ENCODE data around the gene PCSK5.

PCSK5 gene

GRCh38 chr9:76341616-76342015, 451.1 kb downstream of the PCSK5 start:
- Histone ChIP-seq H3K9ac (ENCODE audit: low read depth, low read length) (no peak overlapping the region), H3K4me2 (ENCODE audit: insufficient read depth, low read length) (no peak overlapping the region), H4K20me1 (ENCODE audit: insufficient read depth, low read length) (no peaks in the 10 kb centered on the region), H2AFZ (ENCODE audit: low read depth, low read length) (no peak overlapping the region), H3K9me3 (ENCODE audit: insufficient read depth, low read length, severe bottlenecking) (no peaks in the 10 kb centered on the region), H3K79me2 (ENCODE audit: insufficient read depth, low read length) (no peaks in the 10 kb centered on the region), H3K27ac (ENCODE audit: low read length) (no peak overlapping the region), H3K4me3 (ENCODE audit: low read depth in 1 of 2, low read length in 2 of 2) (no peak overlapping the region), H3K36me3 (ENCODE audit: insufficient read depth, low read length) (no peaks in the 10 kb centered on the region), H3K4me1 (ENCODE audit: insufficient read depth, low read length) (no peaks in the 10 kb centered on the region), H3K27me3 (ENCODE audit: insufficient read depth, low read length, poor library complexity) (no peaks in the 10 kb centered on the region)
- no peak for DNase-seq
- ATAC-seq (ENCODE audit: insufficient read depth, low read depth), result no peak
- no peak for TF ChIP-seq EZH2 (IDR thresholded peaks at IDR 0.05; ENCODE audit: borderline replicate concordance, low read depth, low read length, severe bottlenecking)
- TF ChIP-seq, protein P1, sequence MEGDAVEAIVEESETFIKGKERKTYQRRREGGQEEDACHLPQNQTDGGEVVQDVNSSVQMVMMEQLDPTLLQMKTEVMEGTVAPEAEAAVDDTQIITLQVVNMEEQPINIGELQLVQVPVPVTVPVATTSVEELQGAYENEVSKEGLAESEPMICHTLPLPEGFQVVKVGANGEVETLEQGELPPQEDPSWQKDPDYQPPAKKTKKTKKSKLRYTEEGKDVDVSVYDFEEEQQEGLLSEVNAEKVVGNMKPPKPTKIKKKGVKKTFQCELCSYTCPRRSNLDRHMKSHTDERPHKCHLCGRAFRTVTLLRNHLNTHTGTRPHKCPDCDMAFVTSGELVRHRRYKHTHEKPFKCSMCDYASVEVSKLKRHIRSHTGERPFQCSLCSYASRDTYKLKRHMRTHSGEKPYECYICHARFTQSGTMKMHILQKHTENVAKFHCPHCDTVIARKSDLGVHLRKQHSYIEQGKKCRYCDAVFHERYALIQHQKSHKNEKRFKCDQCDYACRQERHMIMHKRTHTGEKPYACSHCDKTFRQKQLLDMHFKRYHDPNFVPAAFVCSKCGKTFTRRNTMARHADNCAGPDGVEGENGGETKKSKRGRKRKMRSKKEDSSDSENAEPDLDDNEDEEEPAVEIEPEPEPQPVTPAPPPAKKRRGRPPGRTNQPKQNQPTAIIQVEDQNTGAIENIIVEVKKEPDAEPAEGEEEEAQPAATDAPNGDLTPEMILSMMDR (IDR thresholded peaks at IDR 0.05; ENCODE audit: borderline replicate concordance, extremely low read depth, low read length, poor library complexity, severe bottlenecking), result no peak

GRCh38 chr9:76342201-76342600, 451.7 kb downstream of the PCSK5 start:
- DNase-seq, result no peak
- H3K4me1 ChIP-seq (ENCODE audit: insufficient read depth, low read length), result no peaks in the 10 kb centered on the region
- no peaks in the 10 kb centered on the region for H3K27me3 ChIP-seq (ENCODE audit: insufficient read depth, low read length, poor library complexity)
- no peak overlapping the region for H2AFZ ChIP-seq (ENCODE audit: low read depth, low read length)
- no peak overlapping the region for H3K9ac ChIP-seq (ENCODE audit: low read depth, low read length)
- no peaks in the 10 kb centered on the region for H4K20me1 ChIP-seq (ENCODE audit: insufficient read depth, low read length)
- no peaks in the 10 kb centered on the region for H3K36me3 ChIP-seq (ENCODE audit: insufficient read depth, low read length)
- TF ChIP-seq, protein P1 (IDR thresholded peaks at IDR 0.05; ENCODE audit: borderline replicate concordance, extremely low read depth, low read length, poor library complexity, severe bottlenecking), result no peak
- TF ChIP-seq EZH2 (IDR thresholded peaks at IDR 0.05; ENCODE audit: borderline replicate concordance, low read depth, low read length, severe bottlenecking), result no peak
- H3K27ac ChIP-seq (ENCODE audit: low read length), result no peak overlapping the region
- H3K79me2 ChIP-seq (ENCODE audit: insufficient read depth, low read length), result no peaks in the 10 kb centered on the region
- no peak for ATAC-seq (ENCODE audit: insufficient read depth, low read depth)
- H3K4me3 ChIP-seq (ENCODE audit: low read depth in 1 of 2, low read length in 2 of 2), result no peak overlapping the region
- no peaks in the 10 kb centered on the region for H3K9me3 ChIP-seq (ENCODE audit: insufficient read depth, low read length, severe bottlenecking)
- no peak overlapping the region for H3K4me2 ChIP-seq (ENCODE audit: insufficient read depth, low read length)

DNA sequence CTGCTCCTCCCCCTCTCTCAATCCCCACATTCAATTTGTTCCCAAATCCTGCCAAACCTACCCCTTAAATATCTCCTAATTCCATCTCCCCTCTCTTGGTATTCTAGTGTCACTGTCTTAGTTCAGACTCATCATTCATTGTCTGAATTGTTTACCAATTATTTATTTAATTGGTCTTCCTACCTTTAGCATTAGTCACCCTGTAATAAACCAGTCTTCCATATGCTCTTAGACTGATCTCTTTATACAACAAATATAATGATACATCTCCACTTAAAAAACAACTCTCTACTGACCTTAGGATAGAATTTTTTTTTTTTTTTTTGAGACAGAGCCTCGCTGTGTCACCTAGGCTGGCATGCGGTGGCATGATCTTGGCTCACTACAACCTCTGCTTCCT, 452.4 kb downstream of the PCSK5 start:
- Histone ChIP-seq H3K79me2 (ENCODE audit: insufficient read depth, low read length) (no peaks in the 10 kb centered on the region), H3K36me3 (ENCODE audit: insufficient read depth, low read length) (no peaks in the 10 kb centered on the region), H3K27me3 (ENCODE audit: insufficient read depth, low read length, poor library complexity) (no peaks in the 10 kb centered on the region), H3K9me3 (ENCODE audit: insufficient read depth, low read length, severe bottlenecking) (no peaks in the 10 kb centered on the region), H3K9ac (ENCODE audit: low read depth, low read length) (no peak overlapping the region), H4K20me1 (ENCODE audit: insufficient read depth, low read length) (no peaks in the 10 kb centered on the region), H3K27ac (ENCODE audit: low read length) (no peak overlapping the region), H3K4me1 (ENCODE audit: insufficient read depth, low read length) (no peaks in the 10 kb centered on the region), H3K4me2 (ENCODE audit: insufficient read depth, low read length) (no peak overlapping the region), H3K4me3 (ENCODE audit: low read depth in 1 of 2, low read length in 2 of 2) (no peak overlapping the region), H2AFZ (ENCODE audit: low read depth, low read length) (no peak overlapping the region)
- no peak for DNase-seq
- TF ChIP-seq, protein P1 (IDR thresholded peaks at IDR 0.05; ENCODE audit: borderline replicate concordance, extremely low read depth, low read length, poor library complexity, severe bottlenecking), result no peak
- TF ChIP-seq EZH2 (IDR thresholded peaks at IDR 0.05; ENCODE audit: borderline replicate concordance, low read depth, low read length, severe bottlenecking), result no peak
- no peak for ATAC-seq (ENCODE audit: insufficient read depth, low read depth)

GRCh38 chr9:76349865-76350264, 459.4 kb downstream of the PCSK5 start:
- H3K27me3 ChIP-seq (ENCODE audit: insufficient read depth, low read length, poor library complexity), result no peaks in the 10 kb centered on the region
- H3K79me2 ChIP-seq (ENCODE audit: insufficient read depth, low read length), result no peaks in the 10 kb centered on the region
- H3K4me1 ChIP-seq (ENCODE audit: insufficient read depth, low read length), result no peaks in the 10 kb centered on the region
- ATAC-seq (ENCODE audit: insufficient read depth, low read depth) (no peak), DNase-seq (no peak)
- H3K4me2 ChIP-seq (ENCODE audit: insufficient read depth, low read length), result no peak overlapping the region
- H3K36me3 ChIP-seq (ENCODE audit: insufficient read depth, low read length), result no peaks in the 10 kb centered on the region
- H3K9me3 ChIP-seq (ENCODE audit: insufficient read depth, low read length, severe bottlenecking), result no peaks in the 10 kb centered on the region
- H4K20me1 ChIP-seq (ENCODE audit: insufficient read depth, low read length), result no peaks in the 10 kb centered on the region
- H3K9ac ChIP-seq (ENCODE audit: low read depth, low read length), result no peak overlapping the region
- no peak overlapping the region for H3K4me3 ChIP-seq (ENCODE audit: low read depth in 1 of 2, low read length in 2 of 2)
- TF ChIP-seq EZH2 (IDR thresholded peaks at IDR 0.05; ENCODE audit: borderline replicate concordance, low read depth, low read length, severe bottlenecking), result no peak
- TF ChIP-seq, protein P1 (IDR thresholded peaks at IDR 0.05; ENCODE audit: borderline replicate concordance, extremely low read depth, low read length, poor library complexity, severe bottlenecking), result no peak
- no peak overlapping the region for H3K27ac ChIP-seq (ENCODE audit: low read length)
- H2AFZ ChIP-seq (ENCODE audit: low read depth, low read length), result no peak overlapping the region

Measured in DND-41 (cell line).